Left lung (tissue), 10 donors: ENCODE results near the gene B3GNT2. TPM values are rescaled to one million over a fixed set of nuclear protein-coding genes. Genes with fewer than 3 reads are reported as not detected.
"Not testable (repeated sequence)": the region's sequence is repeated elsewhere in the genome, so short reads cannot be mapped to it uniquely, and the experiment has no call there.

Experiments used
- ATAC-seq: fragments of 200-7000 bp; cut with Tn5 transposase; one replicate; pipeline ENCODE4 v1.9.1; 2020; ENCODE audit warnings: moderate library complexity
- DNase-seq, 4 donors: peaks; one replicate each; pipeline ENCODE4 v3.0.0-alpha.2; 2013 to 2020
- H3K27ac ChIP-seq, 2 donors: fragments of 200-600 bp; sonication (generic) in 1 of 2; one replicate each; pipeline versions ENCODE4 v1.5.0 to v1.8.0; 2020 to 2021
- H3K27me3 ChIP-seq, 2 donors: fragments of 200-600 bp; sonication (generic) in 1 of 2; one replicate each; pipeline versions ENCODE4 v1.5.0 to v1.8.0; 2020 to 2021
- H3K36me3 ChIP-seq, 2 donors: fragments of 200-600 bp; sonication (generic) in 1 of 2; one replicate each; pipeline versions ENCODE4 v1.5.0 to v1.8.0; 2020 to 2021
- H3K4me1 ChIP-seq, 2 donors: fragments of 200-600 bp; one replicate each; pipeline ENCODE4 v1.8.0; 2021
- H3K4me3 ChIP-seq, 2 donors: fragments of 200-600 bp; sonication (generic) in 1 of 2; one replicate each; pipeline versions ENCODE4 v1.5.0 to v1.8.0; 2020 to 2021; ENCODE audit warnings: mild to moderate bottlenecking in 1 of 2
- H3K9me3 ChIP-seq, 2 donors: fragments of 200-600 bp; sonication (generic) in 1 of 2; one replicate each; pipeline versions ENCODE4 v1.5.0 to v1.8.0; 2020 to 2021
- CTCF ChIP-seq, 2 donors: fragments of 200-600 bp; sonication (generic) in 1 of 2; IDR thresholded peaks; one replicate each; pipeline versions ENCODE4 v1.5.0 to v1.8.0; 2021; ENCODE audit warnings: antibody characterized with exemption in 2 of 2
- intact Hi-C, 2 donors: fragments of 100-400 bp; cut with DNase I; formaldehyde crosslinking; loops; one replicate each; pipeline versions ENCODE4 v1.11.2 to v1.14.2; 2022
- polyA plus RNA-seq, 6 donors: library from polyadenylated mRNA; unstranded; fragments of 120-200 nt; gene quantifications; one replicate each; pipeline ENCODE4 v1.2.1, GENCODE V29; 2013; ENCODE audit not compliant: insufficient read length in 6 of 6
- total RNA-seq, 2 donors: library from RNA; stranded (reverse); fragmentation: NEBNext Ultra II Directional; extraction: Animal tissue kit (Norgen Biotek cat#: 25700); gene quantifications; one replicate each; pipeline ENCODE4 v1.2.1, GENCODE V29; 2021
- donor health status: DM: no; HTN: yes; CAD: no.
- donor health status: DM: no; HTN: no; CAD: no.

B3GNT2 gene
- total and polyA plus RNA-seq, 8 donors: 22.9 to 33.0 (median 30.4) TPM

GRCh38 chr2:62150597-62151305 is 45.2 kb upstream of the B3GNT2 start:
- Histone ChIP-seq H3K36me3 (no peaks in the 10 kb centered on the region), H3K4me3 (no peak overlapping the region), H3K27ac (no peak overlapping the region), H3K27me3 (no peaks in the 10 kb centered on the region), H3K9me3 (peaks cover 0 to 9% of the 10 kb centered on the region in 2 donors), H3K4me1 (peaks cover 0 to 4% of the 10 kb centered on the region in 2 donors)
- TF ChIP-seq CTCF (IDR thresholded peaks at IDR 0.05): no peak
- DNase-seq (no peak), ATAC-seq (no peak)
- intact Hi-C loops: no loop called here

- Histone ChIP-seq H3K36me3 (no peaks in the 10 kb centered on the region), H3K27ac (no peak overlapping the region), H3K27me3 (no peaks in the 10 kb centered on the region), H3K4me1 (peaks cover 0 to 4% of the 10 kb centered on the region in 2 donors), H3K9me3 (peaks cover 0 to 9% of the 10 kb centered on the region in 2 donors), H3K4me3 (no peak overlapping the region)
- ATAC-seq (no peak), DNase-seq (no peak)
- TF ChIP-seq CTCF (IDR thresholded peaks at IDR 0.05): no peak
- intact Hi-C loops: no loop called here
These were observed 44.6 kb upstream of the B3GNT2 start for GRCh38 chr2:62151306-62151638.

GRCh38 chr2:62152000-62152399 is 43.9 kb upstream of the B3GNT2 start:
- Histone ChIP-seq H3K9me3 (peaks cover 0 to 9% of the 10 kb centered on the region in 2 donors), H3K4me3 (no peak overlapping the region), H3K27ac (no peak overlapping the region), H3K4me1 (peaks cover 0 to 4% of the 10 kb centered on the region in 2 donors), H3K36me3 (no peaks in the 10 kb centered on the region), H3K27me3 (no peaks in the 10 kb centered on the region)
- intact Hi-C loops: no loop called here
- ATAC-seq: no peak
- TF ChIP-seq CTCF (IDR thresholded peaks at IDR 0.05): no peak
- no peak for DNase-seq

GRCh38 chr2:62156861-62157496 is 38.9 kb upstream of the B3GNT2 start:
- Histone ChIP-seq H3K27ac (no peak overlapping the region), H3K36me3 (no peaks in the 10 kb centered on the region), H3K9me3 (peaks cover 0 to 9% of the 10 kb centered on the region in 2 donors), H3K27me3 (no peaks in the 10 kb centered on the region), H3K4me3 (no peak overlapping the region), H3K4me1 (peaks cover 0 to 4% of the 10 kb centered on the region in 2 donors)
- no peak for TF ChIP-seq CTCF (IDR thresholded peaks at IDR 0.05)
- no peak for ATAC-seq
- DNase-seq: no peak
- intact Hi-C loops: no loop called here

GRCh38 chr2:62158444-62159121 is 37.3 kb upstream of the B3GNT2 start:
- no peak for DNase-seq
- Histone ChIP-seq H3K4me3 (no peak overlapping the region), H3K9me3 (peaks cover 0 to 9% of the 10 kb centered on the region in 2 donors), H3K27me3 (no peaks in the 10 kb centered on the region), H3K4me1 (peaks cover 0 to 4% of the 10 kb centered on the region in 2 donors), H3K36me3 (no peaks in the 10 kb centered on the region), H3K27ac (no peak overlapping the region)
- intact Hi-C loops: no loop called here
- no peak for TF ChIP-seq CTCF (IDR thresholded peaks at IDR 0.05)
- ATAC-seq: no peak

- H3K36me3 ChIP-seq, intact Hi-C loops, ATAC-seq, H3K27me3 ChIP-seq, H3K27ac ChIP-seq, H3K4me1 ChIP-seq, DNase-seq, H3K9me3 ChIP-seq, H3K4me3 ChIP-seq: not testable (repeated sequence)
These were observed 35.2 kb upstream of the B3GNT2 start for GRCh38 chr2:62160691-62161090.
